Measurements from ENCODE around the gene KDM5B.

Gene KDM5B

DNA sequence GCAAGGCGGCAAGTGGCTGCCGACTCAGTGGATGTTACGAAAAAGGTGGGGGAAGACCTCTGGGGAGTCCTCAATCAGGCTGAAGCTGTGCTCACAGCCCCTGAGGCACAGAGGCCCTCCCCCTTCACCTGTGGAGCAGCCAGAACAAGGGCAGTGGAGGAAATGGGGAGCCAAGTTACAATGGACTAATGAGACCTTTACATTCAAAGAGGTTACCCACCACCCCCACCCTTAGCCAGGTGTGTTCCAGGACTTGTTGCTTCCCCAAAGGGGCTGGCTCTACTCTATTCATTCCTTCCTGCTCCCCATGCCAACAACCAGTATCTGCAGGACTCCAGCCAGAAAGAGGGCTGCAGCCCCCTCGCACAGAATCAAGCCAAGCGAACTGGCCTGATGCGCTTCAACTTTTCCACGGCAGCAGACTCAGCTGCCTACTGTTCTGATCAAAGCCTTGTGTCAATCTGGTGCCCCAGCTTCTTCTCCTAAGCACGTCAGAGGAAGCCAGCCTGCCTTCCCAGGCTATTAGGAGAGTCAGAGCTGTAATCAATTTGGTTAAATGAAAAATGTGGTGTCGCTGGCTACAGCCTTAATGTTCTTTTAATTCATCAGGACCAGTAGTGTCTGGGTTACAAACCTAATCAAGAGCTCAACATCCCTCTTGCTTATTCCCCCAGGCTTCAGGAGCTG, 96.1 kb downstream of the KDM5B start:
- DNase-seq, result no peak

DNA sequence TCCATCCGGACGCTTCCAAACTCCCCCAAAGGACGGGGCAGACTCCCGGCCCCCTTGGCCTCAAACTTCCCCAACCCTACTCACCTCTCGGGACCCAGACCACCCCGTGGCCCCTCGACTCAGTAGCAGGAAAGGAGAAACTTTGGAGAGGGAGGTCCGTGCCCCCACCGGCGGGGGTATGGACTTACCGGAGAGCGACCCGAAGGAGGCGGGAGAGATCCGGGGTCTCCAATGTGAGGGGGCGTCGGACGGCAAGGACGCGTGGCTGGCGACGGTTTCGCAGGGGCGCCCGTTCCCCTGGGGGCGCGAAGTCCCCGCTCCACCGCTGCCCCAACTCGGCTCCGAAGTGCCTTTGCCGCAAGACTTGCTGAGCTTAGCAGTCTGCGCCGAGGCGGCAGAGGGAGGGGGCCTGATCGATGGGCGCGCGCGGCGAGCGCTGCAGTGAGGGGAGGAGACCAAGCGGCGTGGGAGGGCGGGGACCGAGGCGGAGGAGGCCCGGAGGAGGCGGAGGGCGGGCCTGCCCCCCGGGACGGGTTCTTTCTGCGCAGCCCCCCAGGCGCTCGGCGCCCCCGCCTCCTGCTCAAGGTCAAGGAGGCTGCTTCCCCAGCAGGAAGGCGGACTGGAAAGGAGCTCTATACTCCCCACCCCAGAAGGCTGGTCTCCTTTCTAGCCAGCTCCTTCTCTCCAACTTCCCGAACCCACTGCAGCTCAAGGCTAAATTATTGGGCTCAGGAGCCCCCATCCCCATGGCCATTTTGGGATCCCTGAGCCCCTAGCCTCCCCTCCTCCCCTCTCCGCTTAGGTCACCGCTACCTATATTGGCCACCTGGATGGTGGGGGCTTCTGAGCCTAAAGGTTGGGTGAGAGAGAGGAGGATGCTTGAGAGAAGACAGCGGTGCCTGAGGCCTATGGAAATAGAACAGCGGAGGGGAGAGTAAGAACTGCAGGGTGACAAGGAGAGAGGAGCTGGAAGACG, 97.9 kb downstream of the KDM5B start, which contains the start of gene SYT2:
SYT2 (minus strand) TSS at position 385 of the 976 bp plus-strand sequence. CDS start 104,682 bp downstream, outside the sequence.
- DNase-seq, result peak; percentile 70

DNA sequence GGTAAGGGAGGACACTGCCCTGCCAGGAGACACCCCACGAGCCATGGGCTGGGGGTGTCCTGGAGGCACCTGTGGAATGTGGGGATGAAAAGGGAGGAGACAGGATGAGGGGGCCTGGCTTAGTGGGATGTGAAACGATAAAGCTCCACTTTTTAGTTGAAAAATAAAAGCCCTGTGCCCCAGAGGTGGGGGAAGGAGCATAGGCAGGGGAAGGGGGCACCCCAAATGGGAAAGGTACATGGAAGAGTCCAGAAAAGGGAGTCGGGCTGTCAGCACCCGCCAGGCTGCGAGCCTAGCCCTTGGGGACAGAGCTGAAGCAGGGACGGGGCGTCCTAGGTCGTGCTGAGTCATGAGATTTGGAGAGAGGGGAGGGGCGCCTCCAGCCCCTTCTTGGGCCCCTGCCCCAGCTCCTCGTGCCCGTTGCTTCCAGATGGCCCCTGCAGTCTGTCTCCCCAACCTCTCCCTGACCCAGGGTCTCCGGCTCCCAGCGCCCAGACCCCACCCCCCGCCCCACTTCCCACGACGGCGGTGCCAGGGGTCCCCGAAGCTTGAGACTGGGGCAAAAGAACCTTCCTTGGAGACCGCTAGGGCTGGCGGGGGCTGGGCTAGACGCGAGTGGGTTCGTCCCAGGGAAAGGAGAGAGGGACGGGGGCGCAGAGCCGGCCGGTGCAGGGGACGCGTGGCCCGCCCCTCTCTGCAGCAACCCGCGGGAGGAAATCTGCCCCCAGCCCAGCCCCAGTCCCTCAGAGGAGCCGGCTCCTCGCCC, 98.8 kb downstream of the KDM5B start:
- no peak for DNase-seq

DNA sequence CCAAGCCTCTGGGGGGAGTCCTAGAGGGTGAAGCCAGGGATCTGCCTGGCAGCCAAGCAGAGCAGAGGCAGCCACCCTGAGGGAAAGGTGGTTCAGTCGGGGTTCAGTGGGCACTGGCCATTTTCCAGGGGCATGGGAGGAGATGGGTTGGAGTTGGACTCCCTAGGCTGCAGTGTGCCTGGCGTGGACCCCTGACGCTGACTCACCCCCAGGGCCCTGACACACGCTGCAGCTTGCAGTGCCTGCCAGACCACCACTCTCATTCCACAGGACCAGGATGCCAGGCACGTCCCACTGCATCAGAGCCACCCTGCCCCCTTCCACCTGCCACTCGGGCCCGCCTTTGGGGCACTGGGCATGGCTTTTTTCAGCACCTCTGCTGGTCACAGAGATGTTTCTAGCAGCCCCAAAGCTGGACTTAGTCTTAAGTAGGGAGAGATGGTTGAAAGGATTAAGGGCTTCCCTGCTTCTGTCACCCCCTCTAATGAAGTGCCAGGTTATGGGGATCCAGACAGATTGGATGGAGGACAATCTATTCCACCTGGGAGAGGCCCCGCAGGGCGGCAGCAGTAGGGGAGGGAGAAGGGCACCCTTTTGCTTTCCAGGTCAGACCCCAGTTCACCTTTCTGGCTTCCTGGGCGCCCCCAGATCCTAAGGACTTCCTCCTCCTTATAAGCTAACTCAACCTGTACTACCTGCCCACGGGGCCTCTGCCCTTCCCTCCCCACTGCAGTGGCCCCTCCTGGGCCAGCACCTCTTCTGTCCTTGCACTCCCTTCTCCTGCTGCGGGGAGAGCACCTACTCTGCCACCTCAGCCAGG, 99.6 kb downstream of the KDM5B start:
- no peak for DNase-seq

DNA sequence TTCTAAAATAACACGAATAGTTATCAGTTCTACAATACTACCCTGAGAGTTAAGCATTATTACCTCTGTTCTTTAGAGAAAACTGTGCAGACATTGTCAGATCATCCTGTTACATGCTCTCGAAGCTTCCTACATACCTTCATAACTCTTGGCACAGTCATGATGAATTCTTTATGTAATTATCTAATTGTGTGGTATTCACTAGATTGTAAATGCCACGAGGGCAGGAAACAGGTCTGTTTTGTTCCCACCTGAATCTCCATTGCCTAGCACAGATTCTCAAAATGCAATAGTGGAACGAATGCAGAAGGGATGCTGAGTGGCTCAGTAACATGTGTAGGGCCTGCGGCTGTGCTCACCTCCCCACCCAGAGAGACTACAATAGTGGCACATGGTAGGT, 101.4 kb downstream of the KDM5B start:
- DNase-seq, result no peak

DNA sequence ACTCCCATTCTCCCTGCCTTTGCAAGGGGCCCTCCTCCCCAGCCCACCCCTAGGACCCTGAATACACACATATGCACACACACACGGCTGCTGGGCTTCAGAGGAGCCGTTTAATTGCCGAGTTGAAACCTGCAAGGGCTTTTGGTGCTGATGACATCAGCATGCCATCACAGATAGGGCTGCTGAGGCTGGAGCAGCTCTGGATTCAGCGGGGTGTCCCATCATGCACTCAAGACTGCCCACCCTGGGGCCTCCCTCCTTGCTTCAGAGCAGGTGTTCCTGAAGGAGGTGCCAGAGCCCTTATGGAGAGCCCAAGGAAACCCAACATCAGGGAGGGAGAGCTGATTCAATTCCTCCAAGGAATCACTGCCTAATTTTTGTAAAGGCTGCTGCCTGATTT, 103.6 kb downstream of the KDM5B start:
- DNase-seq, result no peak

DNA sequence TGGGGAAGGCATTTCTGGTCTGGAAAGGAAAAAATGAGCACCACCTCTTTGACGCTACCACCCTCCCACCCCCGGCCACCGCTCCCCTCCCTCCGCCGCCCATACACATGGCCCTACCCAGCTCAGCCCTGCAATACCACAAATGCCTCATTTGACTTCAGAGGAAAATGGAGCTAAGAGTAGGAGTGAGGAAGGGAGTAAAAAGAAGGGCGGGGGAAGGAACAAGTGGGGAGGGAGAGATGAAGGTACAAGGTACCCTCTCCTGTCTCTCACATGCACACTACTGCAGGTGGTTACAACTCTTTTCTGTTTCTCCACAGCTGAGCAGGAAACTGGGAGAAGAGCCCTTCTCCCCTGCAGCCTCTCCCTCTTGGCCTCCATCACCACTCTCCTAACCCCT, 105.0 kb downstream of the KDM5B start:
- no peak for DNase-seq

DNA sequence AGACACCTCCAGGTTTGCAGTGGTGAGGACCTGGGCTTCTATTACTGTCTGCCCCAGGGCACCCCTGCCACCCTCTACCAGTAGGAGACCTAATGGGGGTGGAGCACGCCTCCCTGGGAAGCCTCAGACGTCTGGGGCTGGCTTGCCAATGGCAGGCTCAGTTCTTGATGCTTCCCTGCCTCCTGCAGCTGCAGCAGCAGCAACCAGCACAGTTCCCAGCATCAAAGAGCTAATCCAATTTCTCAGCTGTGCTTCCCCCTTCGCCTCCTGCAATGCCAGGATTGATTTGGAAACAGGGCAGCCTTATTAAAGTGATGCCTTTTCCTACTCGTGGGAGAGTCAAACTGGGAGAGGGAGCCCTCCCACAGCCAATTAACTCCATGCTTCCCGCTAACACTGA, 106.1 kb downstream of the KDM5B start:
- DNase-seq, result no peak

DNA sequence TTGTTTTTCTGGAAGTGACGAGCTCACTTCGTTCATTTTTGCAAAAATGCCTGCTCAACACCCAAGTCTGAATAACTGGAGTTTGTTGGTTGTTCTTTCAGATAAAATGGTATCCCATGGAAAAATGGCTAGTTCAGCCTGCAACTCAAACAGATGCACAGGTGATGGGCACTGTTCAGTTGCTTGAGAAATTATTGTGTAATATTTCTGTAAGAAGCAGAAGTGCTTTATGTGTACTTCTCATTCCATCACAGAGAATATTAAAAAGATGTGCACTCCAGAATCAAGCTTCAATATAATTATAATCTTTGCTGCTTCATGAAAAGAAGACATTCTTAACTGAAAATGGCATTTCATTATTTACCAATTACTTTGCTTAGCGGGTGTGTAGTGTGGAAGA, 107.0 kb downstream of the KDM5B start:
- no peak for DNase-seq

DNA sequence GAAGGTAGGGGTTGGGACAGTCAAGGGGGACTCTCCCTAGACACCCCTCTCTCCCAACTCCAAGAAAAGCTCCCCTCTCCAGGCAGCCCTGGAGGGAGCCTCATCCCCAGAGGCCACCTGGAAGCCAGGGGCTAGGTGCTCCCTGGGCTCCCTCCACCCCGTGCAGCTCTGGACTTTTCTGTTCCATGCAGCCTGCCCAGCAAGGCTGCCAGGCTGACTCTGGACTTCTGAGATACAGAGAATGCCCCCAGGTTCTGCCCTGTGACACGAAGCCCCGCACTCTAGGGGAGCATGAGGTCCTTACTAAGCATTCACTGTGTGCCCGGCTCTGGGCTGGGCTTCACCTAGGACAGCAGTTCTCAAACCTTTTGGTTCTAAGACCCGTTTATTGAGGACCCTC, 108.2 kb downstream of the KDM5B start:
- no peak for DNase-seq

DNA sequence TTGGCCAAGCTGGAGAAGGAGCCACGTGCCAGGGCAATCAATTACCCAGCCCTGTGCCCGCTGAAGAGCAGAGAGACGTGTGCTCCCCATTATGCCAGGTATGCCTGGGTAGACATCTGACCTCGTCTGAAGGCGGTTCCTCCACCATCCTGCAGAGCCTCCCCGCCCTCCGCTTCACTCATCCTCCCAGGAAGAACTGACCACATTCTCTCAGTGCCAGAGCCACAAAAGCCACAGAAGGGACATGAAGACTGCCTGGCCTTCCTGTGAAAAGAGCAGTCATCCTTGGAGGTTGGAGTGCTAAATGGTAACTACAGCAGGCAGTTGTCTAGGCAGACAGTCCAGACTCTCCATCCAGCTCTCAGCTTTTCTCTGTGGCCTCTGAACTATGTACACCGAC, 109.9 kb downstream of the KDM5B start:
- DNase-seq, result no peak

DNA sequence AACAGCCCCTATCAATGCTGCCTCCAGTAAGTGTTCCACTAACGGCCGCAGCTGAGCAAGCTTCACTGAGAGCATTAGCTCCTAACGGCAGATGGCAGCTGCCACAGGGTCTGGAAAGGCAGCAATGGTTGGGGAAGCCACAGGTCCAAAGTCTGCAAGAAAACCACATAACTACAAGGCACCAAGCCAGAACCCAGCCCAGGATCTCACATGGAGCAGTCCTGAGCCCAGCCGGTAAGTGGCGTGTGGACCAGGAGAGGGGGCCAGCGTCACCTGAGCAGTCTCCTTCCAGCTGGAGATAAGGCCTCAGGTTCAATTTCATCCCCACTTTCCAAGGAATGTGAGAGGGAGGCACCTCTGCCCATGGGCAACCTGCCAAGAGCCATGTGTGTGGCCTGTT, 111.2 kb downstream of the KDM5B start:
- DNase-seq, result no peak

DNA sequence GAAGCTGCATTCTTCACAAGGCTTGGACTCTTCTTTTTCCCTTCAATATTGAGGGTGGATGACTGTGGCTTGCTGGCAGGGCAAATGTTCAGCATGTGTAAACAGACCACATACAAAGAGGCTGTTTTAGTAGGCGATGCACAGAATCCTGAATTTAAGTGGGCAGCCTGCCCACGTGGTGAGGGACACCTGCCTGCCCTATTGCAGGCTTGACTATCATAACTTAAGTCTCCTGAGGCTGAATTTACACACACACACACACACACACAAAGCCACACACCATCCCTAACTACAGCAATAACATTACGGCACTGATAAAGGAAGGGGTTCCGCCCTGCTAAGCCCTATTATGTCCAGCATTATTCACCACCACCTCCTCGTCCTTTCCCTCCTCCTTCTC, 113.9 kb downstream of the KDM5B start:
- no peak for DNase-seq

DNA sequence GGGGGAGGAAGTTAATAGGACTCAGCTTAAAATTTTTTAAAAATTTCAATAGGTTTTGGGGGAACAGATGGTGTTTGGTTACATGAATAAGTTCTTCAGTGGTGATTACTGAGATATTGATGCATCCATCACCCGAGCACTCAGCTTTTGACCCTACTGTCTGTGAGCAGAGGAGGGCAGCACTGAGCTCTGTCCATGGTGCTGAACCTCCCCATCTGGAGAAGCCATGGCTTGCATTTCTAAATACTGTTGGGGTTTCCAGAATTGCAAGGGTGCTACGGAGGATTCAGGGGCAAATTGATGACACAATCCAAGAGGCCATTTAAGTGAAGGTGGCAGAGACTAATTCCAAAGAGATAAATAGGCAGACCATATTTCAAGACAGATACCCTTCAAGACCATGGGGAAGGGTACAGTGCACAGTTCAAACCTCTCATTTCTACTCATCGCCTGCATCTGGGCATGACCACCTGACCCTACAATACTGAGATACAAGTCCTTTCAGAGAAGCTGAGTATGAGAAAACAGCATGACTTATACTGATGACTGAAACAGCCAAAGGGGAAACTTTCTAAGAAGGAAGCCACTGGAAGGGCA, 115.2 kb downstream of the KDM5B start:
- DNase-seq, result peak; percentile 75

DNA sequence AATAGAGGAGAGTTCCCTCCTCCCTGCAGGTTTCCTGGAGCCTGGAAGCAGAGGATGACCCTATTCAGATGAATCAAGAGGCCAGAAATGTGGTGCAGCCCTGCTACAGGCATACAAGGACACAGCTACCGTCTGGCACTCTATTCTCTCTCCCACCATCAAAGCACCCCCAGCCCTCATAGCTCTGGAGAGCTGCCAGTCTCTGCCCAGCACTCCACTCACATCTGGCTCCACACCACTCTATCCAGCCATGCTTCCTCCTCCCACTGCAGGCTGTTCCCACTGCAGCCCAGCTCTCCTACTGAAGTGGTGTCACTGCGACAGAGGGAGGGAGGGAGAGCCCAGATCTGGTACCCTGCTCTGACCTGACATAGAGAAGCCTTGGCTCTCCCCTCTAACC, 116.4 kb downstream of the KDM5B start:
- DNase-seq, result no peak

DNA sequence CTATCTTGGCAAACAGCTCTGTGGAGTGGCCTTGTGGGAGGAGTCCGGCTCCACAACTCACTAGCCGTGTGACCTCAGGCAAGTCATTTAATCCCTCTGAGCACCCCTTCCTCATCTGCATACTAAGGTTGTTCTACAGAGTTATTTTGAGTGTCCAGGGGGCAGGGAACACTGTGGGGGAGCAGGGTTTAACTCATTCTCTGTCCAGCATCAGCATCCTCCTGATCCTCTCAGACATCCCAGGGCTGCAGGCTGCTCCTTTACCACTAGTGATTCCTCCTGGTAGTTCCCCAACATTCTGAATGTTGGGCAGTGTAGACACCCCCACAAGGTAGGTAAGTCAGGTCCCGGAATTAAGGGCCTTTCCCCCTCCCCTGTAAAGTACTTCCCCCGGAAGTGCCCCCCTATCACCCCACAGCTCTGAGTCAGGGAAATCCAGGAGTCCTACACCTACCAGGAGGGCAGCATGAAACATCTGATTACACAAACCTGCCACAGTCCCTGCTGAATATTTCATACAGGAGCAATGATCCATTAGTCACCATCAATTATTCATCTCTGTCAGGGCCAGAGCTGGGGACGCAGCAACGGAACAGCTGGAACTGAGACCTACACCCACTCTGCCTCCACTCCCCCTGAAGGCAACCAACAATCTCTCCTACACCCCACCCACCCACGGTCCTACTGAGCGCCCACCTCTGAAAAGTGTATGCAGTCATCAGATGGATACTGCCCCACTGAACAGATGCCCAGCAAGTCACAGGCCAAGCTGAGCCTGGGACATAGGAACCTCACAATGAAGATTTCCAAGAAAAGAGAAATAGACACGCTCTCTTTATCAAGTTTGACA, 118.5 kb downstream of the KDM5B start:
- DNase-seq, result no peak

DNA sequence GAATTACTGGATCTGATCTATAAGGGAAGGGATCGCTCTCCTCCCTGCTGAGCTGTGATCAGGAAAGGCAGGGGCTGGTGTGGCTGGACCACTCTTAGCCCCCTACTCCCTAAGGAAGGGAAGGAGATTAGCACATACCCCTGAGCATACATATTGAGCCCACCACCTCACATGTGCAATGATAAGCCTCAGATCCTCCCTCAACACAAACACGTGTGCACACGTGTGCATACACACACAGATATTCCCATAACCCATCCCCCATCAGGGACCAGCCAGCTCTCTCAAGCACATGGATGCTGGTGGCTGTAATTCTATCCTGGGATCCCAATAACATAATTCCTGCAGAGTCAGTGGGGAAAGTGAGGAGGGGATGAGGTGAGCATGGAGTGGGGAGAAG, 119.1 kb downstream of the KDM5B start:
- DNase-seq, result no peak

DNA sequence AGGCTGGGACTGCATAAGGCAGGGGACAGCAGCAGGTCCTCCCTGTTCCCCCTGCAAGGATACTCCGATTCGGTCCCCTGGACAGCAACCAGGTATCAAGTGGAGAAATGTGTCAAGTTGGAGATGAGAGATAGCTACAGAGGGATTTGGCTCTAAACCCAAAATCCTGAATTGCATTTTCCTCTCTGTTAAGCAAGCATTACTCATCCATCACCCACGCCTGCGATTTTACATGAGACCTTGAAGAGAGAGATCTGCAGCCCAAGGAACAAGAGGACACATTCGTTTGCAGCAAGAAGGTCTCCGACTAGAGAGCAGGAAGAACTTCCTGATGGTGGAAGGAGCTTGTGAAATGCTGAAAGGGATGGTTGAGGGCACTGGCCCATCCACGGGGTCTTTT, 119.8 kb downstream of the KDM5B start:
- DNase-seq, result no peak

DNA sequence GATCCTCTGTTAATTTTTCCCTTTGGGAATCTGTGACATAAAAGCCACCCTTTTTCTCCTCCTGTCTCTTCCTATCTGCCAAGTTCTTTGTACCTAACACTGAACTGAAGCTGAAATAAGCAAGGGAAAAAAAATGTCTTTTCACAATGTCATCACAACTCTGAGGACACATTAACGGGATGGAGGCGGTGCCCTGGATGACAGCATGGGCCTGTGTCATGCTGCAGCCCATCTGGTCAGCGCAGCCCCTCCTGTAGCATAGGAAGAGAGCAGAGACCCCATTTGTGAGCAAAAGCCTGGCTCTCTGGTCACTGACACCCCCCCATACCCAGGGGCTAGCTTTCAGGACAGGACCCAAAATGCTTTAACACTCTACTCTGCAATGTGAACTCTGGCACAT, 120.4 kb downstream of the KDM5B start:
- DNase-seq, result no peak

DNA sequence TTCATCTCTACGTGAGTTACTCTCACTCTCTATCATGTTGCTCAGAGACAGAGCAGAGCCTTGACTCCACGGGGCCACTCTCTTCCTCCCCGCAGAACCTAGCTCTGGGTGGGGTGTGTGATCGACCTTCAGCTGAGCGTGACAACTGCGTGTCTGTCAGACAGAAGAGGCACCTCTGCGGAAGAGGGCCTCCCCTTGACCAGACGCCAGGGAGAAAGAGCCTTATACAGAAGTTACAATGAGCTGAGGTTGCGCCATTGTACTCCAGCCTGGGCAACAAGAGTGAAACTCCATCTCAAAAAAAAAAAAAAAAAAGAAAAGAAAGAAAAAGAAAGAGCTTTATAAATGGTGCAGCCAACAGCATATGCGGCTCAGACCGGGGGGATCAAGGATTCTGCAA, 120.9 kb downstream of the KDM5B start:
- no peak for DNase-seq

DNA sequence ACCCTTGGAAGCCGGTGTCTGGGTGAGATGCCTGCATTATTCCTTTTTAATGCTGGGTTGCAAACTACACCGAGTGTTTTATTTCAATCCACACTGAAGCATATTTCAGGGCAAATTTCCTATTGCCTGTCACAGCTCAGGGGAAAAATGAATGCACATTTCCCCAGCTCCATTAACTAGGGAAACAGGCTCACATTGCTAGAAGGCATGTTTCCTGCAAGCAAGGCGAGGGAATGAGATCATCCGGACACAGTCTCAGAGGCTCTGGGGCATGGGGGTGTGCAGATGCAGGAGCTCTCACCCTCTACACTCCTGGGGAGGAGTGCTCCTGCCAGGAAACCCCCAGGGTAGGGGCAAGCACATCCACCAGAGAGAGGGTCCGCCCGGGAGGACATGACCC, 122.6 kb downstream of the KDM5B start:
- DNase-seq, result no peak
